ENCODE data around the gene MAP2K5.

The MAP2K5 gene

DNA sequence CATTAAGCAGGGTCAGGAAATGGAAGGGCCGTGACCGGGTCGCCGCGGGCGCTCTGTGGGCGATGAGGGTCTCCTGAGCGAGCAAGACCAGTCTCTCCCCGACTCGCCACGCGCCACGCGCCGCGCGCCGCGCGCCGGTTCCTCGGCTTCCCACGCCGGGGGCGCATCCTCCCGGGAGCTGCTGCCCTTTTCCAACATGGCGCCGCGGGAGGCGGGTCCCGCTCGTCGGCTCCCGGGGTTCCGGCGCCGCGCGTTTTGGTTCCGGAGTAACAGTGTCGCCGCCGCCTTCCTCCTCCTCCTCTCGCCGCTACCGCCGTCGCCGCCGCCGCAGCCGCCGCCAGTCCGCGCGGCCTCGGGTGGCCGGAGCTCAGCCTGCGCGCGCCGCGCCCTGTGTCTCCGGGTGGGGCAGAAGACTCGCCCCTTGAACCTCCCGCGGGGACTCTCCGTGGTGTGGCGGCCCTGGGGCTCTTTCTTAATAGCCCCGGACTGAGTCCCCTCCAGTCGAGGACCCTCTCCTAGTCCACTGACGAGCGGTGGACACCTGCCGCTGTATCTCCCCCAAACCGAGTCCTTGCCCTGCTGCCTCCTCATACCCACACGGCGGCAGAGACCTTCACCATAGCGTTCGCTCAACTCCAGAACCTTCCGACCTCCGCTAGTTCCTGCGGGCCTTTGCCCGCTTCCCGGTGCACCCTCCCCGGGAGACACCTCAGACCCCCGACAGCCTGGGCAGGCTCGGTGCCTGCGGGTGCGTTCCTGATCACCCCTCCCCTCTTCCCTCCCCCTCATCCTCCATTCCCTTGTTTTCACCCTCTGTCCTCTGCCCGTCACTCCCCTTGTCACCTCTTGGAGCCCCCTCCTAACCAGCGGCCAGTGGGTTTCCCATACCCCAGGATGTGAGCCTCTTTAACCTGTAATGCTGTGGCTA is at the start of gene MAP2K5:
MAP2K5 (plus strand) TSS at position 284 of the 928 bp plus-strand sequence; CDS start at position 917, 633 bp downstream.
- DNase-seq: peak; percentile 89

DNA sequence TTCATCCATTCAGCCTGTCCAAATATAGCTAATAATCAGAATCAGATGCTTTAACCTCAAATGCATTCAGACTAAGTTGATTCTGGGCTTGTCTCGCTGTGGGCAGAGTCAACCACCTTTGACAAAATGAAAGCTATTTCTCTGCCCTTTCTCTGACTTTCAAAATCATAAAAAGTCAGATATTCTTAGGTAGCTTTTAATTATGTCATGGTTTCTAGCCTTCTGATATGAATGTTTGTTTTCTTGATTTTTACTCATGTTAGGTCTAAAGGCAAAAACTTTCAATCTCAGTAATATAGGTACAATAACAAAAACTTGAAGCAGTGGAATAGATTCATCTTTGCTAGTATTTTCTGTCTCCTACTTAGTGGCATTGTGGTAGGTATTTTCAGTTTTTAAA is 46.9 kb upstream of the MAP2K5 start:
- peak; percentile 3 for DNase-seq

- DNase-seq: peak; percentile 13
These were observed 41.2 kb upstream of the MAP2K5 start for GRCh38 chr15:67501177-67501835.

GRCh38 chr15:67501836-67502461 is 40.6 kb upstream of the MAP2K5 start:
- DNase-seq: no peak

DNA sequence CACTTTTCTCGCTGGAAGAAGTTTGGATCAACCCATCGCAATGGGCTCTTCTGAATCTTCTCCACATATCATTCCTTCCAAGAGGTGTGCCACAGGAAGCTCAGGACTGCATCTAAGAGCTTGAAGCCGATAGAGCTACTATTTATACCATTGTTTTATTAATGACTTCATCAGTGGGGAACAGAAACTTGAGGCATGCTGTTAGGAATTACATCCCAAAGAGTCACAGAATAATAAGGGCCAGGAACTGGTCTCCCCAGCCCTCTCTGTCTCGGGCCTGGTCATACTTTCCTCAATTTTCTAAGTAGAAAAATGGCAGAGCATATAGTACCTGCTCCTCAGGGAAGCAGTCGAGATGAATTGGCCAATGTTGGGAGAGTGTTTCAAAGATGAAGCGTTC is 38.4 kb upstream of the MAP2K5 start:
- no peak for DNase-seq

- DNase-seq: no peak
These were observed 37.7 kb upstream of the MAP2K5 start for GRCh38 chr15:67504796-67505195.

DNA sequence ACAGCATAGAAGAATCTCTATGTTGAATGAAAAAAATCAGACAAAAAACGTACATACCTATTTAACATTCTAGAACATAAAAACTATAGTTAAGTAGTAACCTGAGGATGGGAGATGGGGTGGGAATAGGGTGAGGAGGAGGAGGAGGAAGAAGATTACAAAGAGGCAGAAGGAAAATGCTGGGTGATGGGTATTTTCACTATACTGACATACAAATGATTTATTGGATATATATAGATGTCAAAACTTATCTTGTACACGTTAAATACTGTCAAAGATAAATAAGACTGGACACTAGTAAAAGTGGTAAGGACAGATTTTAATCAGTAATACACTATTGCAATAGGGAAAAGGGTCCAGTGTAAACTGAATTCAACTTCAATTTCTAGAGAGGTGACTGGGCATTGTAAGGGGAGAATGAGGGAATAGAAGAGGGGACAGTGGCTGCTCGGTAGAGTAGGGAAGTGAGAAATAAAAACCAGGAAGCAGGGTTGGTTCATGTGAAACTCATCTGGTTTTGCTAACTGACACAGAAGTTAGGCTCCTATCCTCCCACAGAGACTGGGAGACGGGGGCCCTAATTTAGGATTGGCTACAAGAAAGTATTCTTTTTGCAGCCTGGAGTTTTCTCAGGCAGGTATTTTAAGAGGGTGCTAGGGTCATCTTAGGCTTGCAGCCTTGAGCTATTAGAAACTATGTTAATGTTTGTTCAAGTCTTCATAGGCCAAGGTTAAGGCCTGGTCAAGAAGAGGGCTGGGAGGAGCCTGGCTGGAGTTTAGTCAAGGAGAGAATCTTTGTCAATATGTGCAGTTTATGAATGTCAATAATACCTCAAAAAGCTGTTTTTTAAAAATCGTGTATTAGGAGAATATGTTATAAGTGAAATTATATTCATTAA is 36.6 kb upstream of the MAP2K5 start:
- no peak for DNase-seq

DNA sequence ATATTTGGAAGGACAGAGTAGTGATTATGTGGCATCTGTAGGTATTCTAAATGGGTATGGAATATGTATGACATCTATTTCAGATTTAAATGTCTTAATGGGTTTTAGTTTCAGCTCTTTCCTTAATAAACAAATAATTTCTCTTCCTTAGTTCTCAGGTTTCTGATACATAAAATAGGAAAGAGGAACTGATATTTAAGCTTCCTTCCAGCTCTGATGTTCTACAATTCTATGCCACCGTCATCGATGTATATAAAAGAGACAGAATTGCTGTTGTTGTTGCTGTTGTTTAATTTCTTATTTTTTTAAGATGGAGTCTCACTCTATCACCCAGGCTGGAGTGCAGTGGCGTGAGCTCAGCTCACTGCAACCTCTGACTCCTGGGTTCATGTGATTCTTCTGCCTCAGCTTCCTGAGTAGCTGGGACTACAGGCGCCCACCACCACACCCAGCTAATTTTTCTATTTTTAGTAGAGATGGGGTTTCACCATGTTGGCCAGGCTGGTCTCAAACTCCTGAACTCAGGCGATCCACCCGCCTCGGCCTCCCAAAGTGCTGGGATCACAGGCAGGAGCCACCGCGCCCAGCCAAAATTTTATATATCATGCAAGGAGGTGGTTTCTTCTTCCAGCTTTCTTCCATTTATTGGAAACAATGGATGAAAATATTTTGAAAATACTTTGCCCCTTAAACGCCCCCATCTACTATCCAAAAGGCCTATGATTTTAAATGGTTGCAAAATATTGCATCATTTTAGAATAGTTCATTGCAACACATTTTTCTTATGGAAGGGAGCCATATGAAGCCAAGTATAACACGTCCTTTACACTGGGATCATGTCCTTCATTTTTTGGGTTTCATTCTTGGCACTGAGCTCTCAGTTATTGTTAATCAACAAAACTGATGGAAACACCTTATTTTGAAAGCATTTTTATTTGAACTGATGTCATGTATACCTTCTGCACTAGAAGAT is 35.4 kb upstream of the MAP2K5 start:
- DNase-seq: no peak

DNA sequence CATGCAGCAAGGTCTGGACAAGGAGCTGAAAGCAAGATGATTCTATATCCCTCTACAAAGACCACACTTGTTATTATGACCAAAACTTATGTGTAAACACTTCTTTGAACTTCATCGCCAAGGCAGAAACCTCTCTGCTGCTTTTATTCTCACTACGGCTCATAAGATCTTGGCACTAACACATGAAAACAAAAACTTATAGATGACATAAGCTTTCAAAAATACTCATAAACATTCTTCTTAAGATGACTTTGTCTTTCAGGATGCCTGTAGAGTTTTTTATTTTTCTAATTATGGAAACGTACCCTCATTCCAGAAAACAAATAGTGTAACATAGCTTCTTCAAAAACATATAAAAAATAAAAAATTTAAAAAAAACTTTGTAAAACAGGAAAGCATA is 34.1 kb upstream of the MAP2K5 start:
- DNase-seq: no peak

- no peak for DNase-seq
These were observed 32.6 kb upstream of the MAP2K5 start for GRCh38 chr15:67509918-67510317.

DNA sequence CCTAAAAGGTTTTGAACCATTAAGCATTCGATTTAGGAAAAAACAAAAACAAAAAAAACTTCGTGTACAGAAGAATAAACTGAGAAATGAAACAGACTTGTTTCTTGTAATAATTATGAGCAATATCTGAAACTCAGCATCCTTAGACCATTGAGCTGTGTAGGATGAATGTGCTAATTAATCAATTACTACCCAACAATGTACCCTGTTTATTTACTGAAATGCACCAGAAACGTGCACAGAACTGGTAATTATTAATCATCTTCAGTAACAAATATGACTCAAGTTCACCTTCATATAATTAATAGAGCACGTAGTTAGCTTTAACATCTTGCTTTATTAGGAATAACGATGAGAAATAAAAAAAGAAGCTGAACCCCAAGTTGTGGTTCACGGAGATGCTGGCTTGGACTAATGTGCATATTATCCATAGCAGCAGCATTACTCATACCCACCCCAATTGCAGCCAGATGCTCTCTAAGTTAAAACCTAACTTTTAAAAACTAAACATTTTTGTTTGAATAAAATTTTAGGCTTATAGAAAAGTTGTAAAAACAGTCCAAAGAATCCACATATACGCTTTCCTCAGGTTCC is 31.8 kb upstream of the MAP2K5 start:
- DNase-seq: no peak

DNA sequence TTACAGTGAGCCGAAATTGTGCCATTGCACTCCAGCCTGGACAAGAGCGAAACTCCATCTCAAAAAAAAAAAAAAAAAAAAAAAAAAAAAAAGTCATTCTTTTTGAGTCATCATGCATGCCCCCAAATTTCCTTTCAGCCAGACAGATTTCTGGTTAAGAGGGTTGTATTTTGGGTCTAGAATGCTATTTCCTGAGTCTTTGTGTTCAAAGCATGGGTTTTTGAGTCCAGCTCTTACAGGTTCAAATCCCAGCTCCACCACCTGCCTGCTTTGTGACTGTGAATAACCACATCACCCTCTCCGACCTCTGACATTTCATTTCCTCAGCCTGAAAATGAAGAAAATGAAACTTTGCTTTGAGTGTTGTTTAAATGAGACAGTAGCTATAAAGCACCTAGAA is 30.9 kb upstream of the MAP2K5 start:
- peak; percentile 6 for DNase-seq

GRCh38 chr15:67512140-67512539 is 30.4 kb upstream of the MAP2K5 start:
- DNase-seq: no peak

- no peak for DNase-seq
These were observed 29.4 kb upstream of the MAP2K5 start for GRCh38 chr15:67512933-67513714.

DNA sequence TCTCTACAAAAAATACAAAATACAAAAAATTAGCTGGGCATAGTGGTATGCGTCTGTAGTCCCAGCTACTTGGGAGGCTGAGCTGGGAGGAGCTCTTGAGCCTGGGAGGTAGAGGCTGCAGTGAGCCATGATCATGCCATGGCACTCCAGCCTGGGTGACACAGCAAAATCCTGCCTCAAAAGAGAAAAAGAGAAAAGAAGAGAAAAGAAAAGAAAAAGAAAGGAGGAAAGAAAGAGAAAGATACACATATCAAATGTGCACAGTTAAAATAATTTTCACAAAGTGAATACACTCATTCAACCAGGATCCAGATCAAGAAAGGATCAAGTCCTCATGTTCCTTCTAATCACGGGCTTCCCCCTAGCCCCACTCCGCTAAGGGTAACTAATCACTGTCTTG is 27.4 kb upstream of the MAP2K5 start:
- DNase-seq: no peak

DNA sequence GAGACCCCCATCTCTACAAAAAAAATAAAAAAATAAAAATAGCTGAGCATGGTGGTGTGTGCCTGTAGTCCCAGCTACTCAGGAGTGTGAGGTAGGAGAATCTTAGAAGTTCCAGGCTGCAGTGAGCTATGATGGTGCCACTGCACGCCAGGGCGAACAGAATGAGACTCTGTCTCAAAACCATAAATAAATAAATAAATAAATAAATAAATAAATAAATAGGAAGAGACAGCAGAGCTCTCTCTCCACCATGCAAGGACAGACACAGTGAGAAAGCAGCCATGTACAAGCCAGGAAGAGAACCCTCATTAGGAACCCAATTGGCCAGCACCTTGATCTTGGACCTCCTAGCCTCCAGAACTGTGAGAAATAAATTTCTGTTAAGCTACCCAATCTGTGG is 26.9 kb upstream of the MAP2K5 start:
- no peak for DNase-seq

GRCh38 chr15:67520321-67521028 is 22.0 kb upstream of the MAP2K5 start:
- DNase-seq: no peak

GRCh38 chr15:67521029-67521782 is 21.3 kb upstream of the MAP2K5 start, which contains the start of gene C15orf61:
Gene C15orf61 (plus strand): TSS chr15:67521131. CDS start chr15:67521249, 118 bp downstream.
- DNase-seq: peak; percentile 91

Data from activated CD4-positive, alpha-beta T cell treated with anti-CD3 and anti-CD28 coated beads, Interleukin-10, Interleukin-2, amounts not matched to agents 100 ng/mL and 50 ng/mL, durations not matched to agents 16 hours and 8 hours (primary cell).